ENCODE results near the gene COL20A1.

The COL20A1 gene

GRCh38 chr20:63370618-63371187, 77.7 kb downstream of the COL20A1 start:
- no peak overlapping the region for H3K27ac ChIP-seq (ENCODE audit: insufficient read depth, low read depth, low read length, poor library complexity, severe bottlenecking)
- H3K36me3 ChIP-seq (ENCODE audit: control insufficient read depth, insufficient read depth, low read length), result no peaks in the 10 kb centered on the region
- WGBS, 2 experiments, result 83% methylated on average over 21 of the region's 21 CpGs
- no peaks in the 10 kb centered on the region for H3K27me3 ChIP-seq (ENCODE audit: control insufficient read depth, insufficient read depth, low read length, poor library complexity, severe bottlenecking)
- H3K4me3 ChIP-seq (ENCODE audit: insufficient read depth, low read depth, low read length), result no peak overlapping the region
- no peaks in the 10 kb centered on the region for H3K9me3 ChIP-seq (ENCODE audit: control insufficient read depth, low read length)
- H3K4me1 ChIP-seq (ENCODE audit: control insufficient read depth, insufficient read depth, low read length), result peaks cover 14% of the 10 kb centered on the region

- no peaks in the 10 kb centered on the region for H3K9me3 ChIP-seq (ENCODE audit: control insufficient read depth, low read length)
- H3K27ac ChIP-seq (ENCODE audit: insufficient read depth, low read depth, low read length, poor library complexity, severe bottlenecking), result no peak overlapping the region
- H3K4me3 ChIP-seq (ENCODE audit: insufficient read depth, low read depth, low read length), result no peak overlapping the region
- peaks cover 14% of the 10 kb centered on the region for H3K4me1 ChIP-seq (ENCODE audit: control insufficient read depth, insufficient read depth, low read length)
- no peaks in the 10 kb centered on the region for H3K36me3 ChIP-seq (ENCODE audit: control insufficient read depth, insufficient read depth, low read length)
- 92 to 93% methylated on average over 28 of the region's 28 CpGs for WGBS, 2 experiments
- H3K27me3 ChIP-seq (ENCODE audit: control insufficient read depth, insufficient read depth, low read length, poor library complexity, severe bottlenecking), result no peaks in the 10 kb centered on the region
Measured at GRCh38 chr20:63371291-63371865, 78.4 kb downstream of the COL20A1 start.

- H3K27ac ChIP-seq (ENCODE audit: insufficient read depth, low read depth, low read length, poor library complexity, severe bottlenecking), result no peak overlapping the region
- peaks cover 7% of the 10 kb centered on the region for H3K27me3 ChIP-seq (ENCODE audit: control insufficient read depth, insufficient read depth, low read length, poor library complexity, severe bottlenecking)
- no peaks in the 10 kb centered on the region for H3K9me3 ChIP-seq (ENCODE audit: control insufficient read depth, low read length)
- WGBS, 2 experiments, result 89 to 90% methylated on average over 34 of the region's 34 CpGs
- H3K4me1 ChIP-seq (ENCODE audit: control insufficient read depth, insufficient read depth, low read length), result peaks cover 10% of the 10 kb centered on the region
- no peaks in the 10 kb centered on the region for H3K36me3 ChIP-seq (ENCODE audit: control insufficient read depth, insufficient read depth, low read length)
- H3K4me3 ChIP-seq (ENCODE audit: insufficient read depth, low read depth, low read length), result no peak overlapping the region
Measured at GRCh38 chr20:63372971-63373885, 80.2 kb downstream of the COL20A1 start.

- Histone ChIP-seq H3K4me1 (ENCODE audit: control insufficient read depth, insufficient read depth, low read length) (peaks cover 14% of the 10 kb centered on the region), H3K27me3 (ENCODE audit: control insufficient read depth, insufficient read depth, low read length, poor library complexity, severe bottlenecking) (peaks cover 10% of the 10 kb centered on the region), H3K9me3 (ENCODE audit: control insufficient read depth, low read length) (no peaks in the 10 kb centered on the region)
Measured at GRCh38 chr20:63373996-63374395, 81.0 kb downstream of the COL20A1 start.

GRCh38 chr20:63374504-63374903, 81.5 kb downstream of the COL20A1 start:
- H3K4me1 ChIP-seq (ENCODE audit: control insufficient read depth, insufficient read depth, low read length), result peaks cover 14% of the 10 kb centered on the region
- 85 to 90% methylated on average over 12 of the region's 12 CpGs for WGBS, 2 experiments
- H3K27ac ChIP-seq (ENCODE audit: insufficient read depth, low read depth, low read length, poor library complexity, severe bottlenecking), result no peak overlapping the region
- H3K36me3 ChIP-seq (ENCODE audit: control insufficient read depth, insufficient read depth, low read length), result no peaks in the 10 kb centered on the region
- H3K9me3 ChIP-seq (ENCODE audit: control insufficient read depth, low read length), result no peaks in the 10 kb centered on the region
- no peak overlapping the region for H3K4me3 ChIP-seq (ENCODE audit: insufficient read depth, low read depth, low read length)
- peaks cover 10% of the 10 kb centered on the region for H3K27me3 ChIP-seq (ENCODE audit: control insufficient read depth, insufficient read depth, low read length, poor library complexity, severe bottlenecking)

More at GRCh38 chr20:63373996-63374395, 81.0 kb downstream of the COL20A1 start:
- WGBS, 2 experiments, result 87 to 92% methylated on average over 19 of the region's 19 CpGs
- Histone ChIP-seq H3K4me3 (ENCODE audit: insufficient read depth, low read depth, low read length) (no peak overlapping the region), H3K36me3 (ENCODE audit: control insufficient read depth, insufficient read depth, low read length) (no peaks in the 10 kb centered on the region), H3K27ac (ENCODE audit: insufficient read depth, low read depth, low read length, poor library complexity, severe bottlenecking) (no peak overlapping the region)

GRCh38 chr20:63375438-63375837, 82.5 kb downstream of the COL20A1 start:
- 91 to 93% methylated on average over 3 of the region's 3 CpGs for WGBS, 2 experiments
- Histone ChIP-seq H3K27me3 (ENCODE audit: control insufficient read depth, insufficient read depth, low read length, poor library complexity, severe bottlenecking) (peaks cover 10% of the 10 kb centered on the region), H3K4me3 (ENCODE audit: insufficient read depth, low read depth, low read length) (no peak overlapping the region), H3K4me1 (ENCODE audit: control insufficient read depth, insufficient read depth, low read length) (peaks cover 14% of the 10 kb centered on the region), H3K36me3 (ENCODE audit: control insufficient read depth, insufficient read depth, low read length) (no peaks in the 10 kb centered on the region), H3K27ac (ENCODE audit: insufficient read depth, low read depth, low read length, poor library complexity, severe bottlenecking) (no peak overlapping the region), H3K9me3 (ENCODE audit: control insufficient read depth, low read length) (no peaks in the 10 kb centered on the region)

GRCh38 chr20:63376283-63377250, 83.6 kb downstream of the COL20A1 start:
- H3K4me3 ChIP-seq (ENCODE audit: insufficient read depth, low read depth, low read length), result no peak overlapping the region
- no peaks in the 10 kb centered on the region for H3K9me3 ChIP-seq (ENCODE audit: control insufficient read depth, low read length)
- H3K36me3 ChIP-seq (ENCODE audit: control insufficient read depth, insufficient read depth, low read length), result no peaks in the 10 kb centered on the region
- no peak overlapping the region for H3K27ac ChIP-seq (ENCODE audit: insufficient read depth, low read depth, low read length, poor library complexity, severe bottlenecking)
- peaks cover 14% of the 10 kb centered on the region for H3K4me1 ChIP-seq (ENCODE audit: control insufficient read depth, insufficient read depth, low read length)
- peaks cover 10% of the 10 kb centered on the region for H3K27me3 ChIP-seq (ENCODE audit: control insufficient read depth, insufficient read depth, low read length, poor library complexity, severe bottlenecking)
- WGBS, 2 experiments, result 79 to 81% methylated on average over 31 of the region's 31 CpGs

GRCh38 chr20:63377256-63377941, 84.4 kb downstream of the COL20A1 start:
- Histone ChIP-seq H3K36me3 (ENCODE audit: control insufficient read depth, insufficient read depth, low read length) (no peaks in the 10 kb centered on the region), H3K9me3 (ENCODE audit: control insufficient read depth, low read length) (no peaks in the 10 kb centered on the region), H3K4me3 (ENCODE audit: insufficient read depth, low read depth, low read length) (no peak overlapping the region), H3K27ac (ENCODE audit: insufficient read depth, low read depth, low read length, poor library complexity, severe bottlenecking) (peak overlapping the region; percentile 9), H3K27me3 (ENCODE audit: control insufficient read depth, insufficient read depth, low read length, poor library complexity, severe bottlenecking) (peaks cover 10% of the 10 kb centered on the region), H3K4me1 (ENCODE audit: control insufficient read depth, insufficient read depth, low read length) (peaks cover 14% of the 10 kb centered on the region)
- 12% methylated on average over 32 of the region's 32 CpGs for WGBS, 2 experiments

- no peaks in the 10 kb centered on the region for H3K9me3 ChIP-seq (ENCODE audit: control insufficient read depth, low read length)
- peaks cover 14% of the 10 kb centered on the region for H3K4me1 ChIP-seq (ENCODE audit: control insufficient read depth, insufficient read depth, low read length)
- 49 to 50% methylated on average over 15 of the region's 15 CpGs for WGBS, 2 experiments
- H3K36me3 ChIP-seq (ENCODE audit: control insufficient read depth, insufficient read depth, low read length), result no peaks in the 10 kb centered on the region
- peak overlapping the region; percentile 9 for H3K27ac ChIP-seq (ENCODE audit: insufficient read depth, low read depth, low read length, poor library complexity, severe bottlenecking)
- peaks cover 10% of the 10 kb centered on the region for H3K27me3 ChIP-seq (ENCODE audit: control insufficient read depth, insufficient read depth, low read length, poor library complexity, severe bottlenecking)
- no peak overlapping the region for H3K4me3 ChIP-seq (ENCODE audit: insufficient read depth, low read depth, low read length)
Measured at GRCh38 chr20:63377951-63378381, 85.0 kb downstream of the COL20A1 start.
